Activated CD4-positive, alpha-beta memory T cell treated with anti-CD3 and anti-CD28 coated beads, Interleukin-2, amount 10 ng/mL, durations not matched to agents 7 days and 5 days (primary cell): ENCODE data around the gene GRK4. TPM values are rescaled to one million over a fixed set of nuclear protein-coding genes. Genes with fewer than 3 reads are reported as not detected.

Experiments used
- CTCF ChIA-PET: fragments of 350-600 bp; sonication (Branson Sonifier 250); formaldehyde crosslinking; loops from one replicate; lab custom pipeline; 2021; ENCODE audit warnings: antibody characterized with exemption, inconsistent platforms; lab: Charles Lee
- POLR2A ChIA-PET: fragments of 350-600 bp; sonication (Branson Sonifier 250); formaldehyde crosslinking; loops from one replicate; lab custom pipeline; 2021; ENCODE audit warnings: antibody characterized with exemption; lab: Charles Lee
- DNase-seq: peaks from one replicate; pipeline ENCODE4 v3.0.0-alpha.2; 2020
- H3K27ac Mint-ChIP-seq: one replicate; pipeline ENCODE4 v1.8.0; 2021; ENCODE audit warnings: mild to moderate bottlenecking, mixed read lengths
- H3K27me3 Mint-ChIP-seq: one replicate; pipeline ENCODE4 v1.8.0; 2021; ENCODE audit warnings: mixed read lengths
- H3K36me3 Mint-ChIP-seq: one replicate; pipeline ENCODE4 v1.8.0; 2021; ENCODE audit warnings: low read depth, mixed read lengths
- H3K4me1 Mint-ChIP-seq: one replicate; pipeline ENCODE4 v1.8.0; 2021; ENCODE audit warnings: mixed read lengths
- H3K4me3 Mint-ChIP-seq: one replicate; pipeline ENCODE4 v1.8.0; 2021; ENCODE audit warnings: mild to moderate bottlenecking, mixed read lengths
- H3K9me3 Mint-ChIP-seq: one replicate; pipeline ENCODE4 v1.8.0; 2021; ENCODE audit warnings: mixed read lengths
- total RNA-seq, 2 experiments: library from RNA; stranded (reverse); gene quantifications; one replicate each; pipeline ENCODE4 v1.2.3, GENCODE V29; 2021

Gene GRK4
- total RNA-seq, 2 experiments from 2014 or later = 3.1 to 3.6 TPM

GRCh38 chr4:3070709-3071500, 107.5 kb downstream of the GRK4 start:
- Mint-ChIP-seq H3K36me3 (no peaks in the 10 kb centered on the region), H3K27ac (no peak overlapping the region), H3K4me3 (no peak overlapping the region), H3K4me1 (peaks cover 8% of the 10 kb centered on the region), H3K27me3 (no peaks in the 10 kb centered on the region), H3K9me3 (no peaks in the 10 kb centered on the region)
- DNase-seq = no peak
- CTCF ChIA-PET = interaction anchor here (0.7 kb wide), 1 partner anchor 93 kb away, joined by 3 read pairs; no protein-coding TSS in a partner anchor
- POLR2A ChIA-PET = no interaction called here

- H3K4me3 Mint-ChIP-seq = no peak overlapping the region
- POLR2A ChIA-PET = no interaction called here
Observed at GRCh38 chr4:3071811-3072210, 108.4 kb downstream of the GRK4 start.

GRCh38 chr4:3073158-3074077, 110.0 kb downstream of the GRK4 start:
- peaks cover 23% of the 10 kb centered on the region for H3K4me1 Mint-ChIP-seq
- ChIA-PET POLR2A (interaction anchor here (0.6 to 3.0 kb wide), 5 partner anchors 16 to 128 kb away, joined by 3 to 11 read pairs (median 3); partner anchors contain the start of genes GRK4 and NOP14), CTCF (interaction anchor here (1.1 kb wide), 1 partner anchor 36 kb away, joined by 4 read pairs; no protein-coding TSS in a partner anchor)
- DNase-seq = no peak
- no peak overlapping the region for H3K27ac Mint-ChIP-seq
- H3K9me3 Mint-ChIP-seq = no peaks in the 10 kb centered on the region
- no peak overlapping the region for H3K4me3 Mint-ChIP-seq
- H3K27me3 Mint-ChIP-seq = no peaks in the 10 kb centered on the region
- H3K36me3 Mint-ChIP-seq = no peaks in the 10 kb centered on the region

More at GRCh38 chr4:3071811-3072210, 108.4 kb downstream of the GRK4 start:
- H3K36me3 Mint-ChIP-seq = no peaks in the 10 kb centered on the region
- H3K27ac Mint-ChIP-seq = no peak overlapping the region
- H3K9me3 Mint-ChIP-seq = no peaks in the 10 kb centered on the region
- CTCF ChIA-PET = no interaction called here
- H3K27me3 Mint-ChIP-seq = no peaks in the 10 kb centered on the region
- peaks cover 15% of the 10 kb centered on the region for H3K4me1 Mint-ChIP-seq
- no peak for DNase-seq

GRCh38 chr4:3074078-3074845, 110.9 kb downstream of the GRK4 start, which contains the start of the genes HTT and HTT-AS:
Gene HTT, plus strand, starts transcription at chr4:3074681. Its CDS starts 145 bp downstream, at chr4:3074826.
Gene HTT-AS, minus strand, starts transcription at chr4:3074538.
- CTCF ChIA-PET = interaction anchor here (0.9 to 1.1 kb wide), 3 partner anchors 36 to 111 kb away, joined by 3 to 4 read pairs (median 3); partner anchors contain the start of genes GRK4 and NOP14
- peak within 1 kb of the TSS; percentile 79 for H3K27ac Mint-ChIP-seq

GRCh38 chr4:3074846-3075651, 111.7 kb downstream of the GRK4 start:
- no peaks in the 10 kb centered on the region for H3K27me3 Mint-ChIP-seq

More at GRCh38 chr4:3074078-3074845, 110.9 kb downstream of the GRK4 start, which contains the start of the genes HTT and HTT-AS:
- POLR2A ChIA-PET = interaction anchor here (0.6 to 3.0 kb wide), 8 partner anchors 15 to 128 kb away, joined by 3 to 11 read pairs (median 3); partner anchors contain the start of genes GRK4 and NOP14
- peaks cover under 1% of the 10 kb centered on the region for H3K36me3 Mint-ChIP-seq
- H3K9me3 Mint-ChIP-seq = no peaks in the 10 kb centered on the region
- DNase-seq = peak; percentile 97
- peaks cover 24% of the 10 kb centered on the region for H3K4me1 Mint-ChIP-seq
- H3K4me3 Mint-ChIP-seq = peak within 1 kb of the TSS; percentile 84
- H3K27me3 Mint-ChIP-seq = no peaks in the 10 kb centered on the region

GRCh38 chr4:3075652-3075981, 112.2 kb downstream of the GRK4 start:
- H3K9me3 Mint-ChIP-seq = no peaks in the 10 kb centered on the region
- peak overlapping the region; percentile 84 for H3K4me3 Mint-ChIP-seq
- peaks cover 7% of the 10 kb centered on the region for H3K36me3 Mint-ChIP-seq
- DNase-seq = no peak
- POLR2A ChIA-PET = interaction anchor here (0.8 to 3.0 kb wide), 2 partner anchors 16 to 34 kb away, joined by 3 to 11 read pairs; no protein-coding TSS in a partner anchor
- no peaks in the 10 kb centered on the region for H3K27me3 Mint-ChIP-seq
- peaks cover 28% of the 10 kb centered on the region for H3K4me1 Mint-ChIP-seq
- CTCF ChIA-PET = interaction anchor here (1.1 kb wide), 1 partner anchor 20 kb away, joined by 3 read pairs; no protein-coding TSS in a partner anchor
- H3K27ac Mint-ChIP-seq = peak overlapping the region; percentile 22

More at GRCh38 chr4:3074846-3075651, 111.7 kb downstream of the GRK4 start:
- DNase-seq = peak; percentile 41
- Mint-ChIP-seq H3K27ac (peak overlapping the region; percentile 78), H3K9me3 (no peaks in the 10 kb centered on the region), H3K4me1 (peaks cover 27% of the 10 kb centered on the region), H3K36me3 (peaks cover 4% of the 10 kb centered on the region), H3K4me3 (peak overlapping the region; percentile 84)
- ChIA-PET POLR2A (interaction anchor here (0.7 to 3.0 kb wide), 5 partner anchors 17 to 108 kb away, joined by 3 to 11 read pairs (median 3); no protein-coding TSS in a partner anchor), CTCF (interaction anchor here (0.9 to 1.1 kb wide), 3 partner anchors 21 to 111 kb away, joined by 3 read pairs; partner anchors contain the start of genes GRK4 and NOP14)

GRCh38 chr4:3077796-3078195, 114.4 kb downstream of the GRK4 start:
- H3K4me3 Mint-ChIP-seq = no peak overlapping the region
- H3K9me3 Mint-ChIP-seq = no peaks in the 10 kb centered on the region
- peaks cover 7% of the 10 kb centered on the region for H3K36me3 Mint-ChIP-seq
- no peaks in the 10 kb centered on the region for H3K27me3 Mint-ChIP-seq
- DNase-seq = no peak
- H3K4me1 Mint-ChIP-seq = peaks cover 41% of the 10 kb centered on the region
- ChIA-PET POLR2A (no interaction called here), CTCF (no interaction called here)
- H3K27ac Mint-ChIP-seq = no peak overlapping the region

- H3K36me3 Mint-ChIP-seq = peaks cover 13% of the 10 kb centered on the region
- no peak for DNase-seq
- no peak overlapping the region for H3K4me3 Mint-ChIP-seq
- H3K4me1 Mint-ChIP-seq = peaks cover 53% of the 10 kb centered on the region
- no peaks in the 10 kb centered on the region for H3K27me3 Mint-ChIP-seq
- H3K27ac Mint-ChIP-seq = no peak overlapping the region
- ChIA-PET CTCF (no interaction called here), POLR2A (no interaction called here)
- no peaks in the 10 kb centered on the region for H3K9me3 Mint-ChIP-seq
Observed at GRCh38 chr4:3079694-3080123, 116.3 kb downstream of the GRK4 start.

GRCh38 chr4:3082925-3083515, 119.6 kb downstream of the GRK4 start:
- Mint-ChIP-seq H3K36me3 (peaks cover 21% of the 10 kb centered on the region), H3K27ac (no peak overlapping the region), H3K4me1 (peaks cover 48% of the 10 kb centered on the region), H3K27me3 (no peaks in the 10 kb centered on the region), H3K4me3 (no peak overlapping the region), H3K9me3 (no peaks in the 10 kb centered on the region)
- POLR2A ChIA-PET = interaction anchor here (1.0 to 1.3 kb wide), 3 partner anchors 9 to 41 kb away, joined by 3 read pairs; no protein-coding TSS in a partner anchor
- DNase-seq = no peak
- CTCF ChIA-PET = interaction anchor here (1.0 kb wide), 1 partner anchor 24 kb away, joined by 3 read pairs; no protein-coding TSS in a partner anchor

GRCh38 chr4:3083732-3084131, 120.4 kb downstream of the GRK4 start:
- H3K36me3 Mint-ChIP-seq = peaks cover 28% of the 10 kb centered on the region
- POLR2A ChIA-PET = interaction anchor here (1.0 to 1.3 kb wide), 2 partner anchors 8 to 28 kb away, joined by 3 read pairs; no protein-coding TSS in a partner anchor
- H3K4me1 Mint-ChIP-seq = peaks cover 46% of the 10 kb centered on the region
- DNase-seq = no peak
- H3K27me3 Mint-ChIP-seq = no peaks in the 10 kb centered on the region
- no peak overlapping the region for H3K27ac Mint-ChIP-seq
- CTCF ChIA-PET = interaction anchor here (1.0 kb wide), 1 partner anchor 23 kb away, joined by 3 read pairs; no protein-coding TSS in a partner anchor
- H3K9me3 Mint-ChIP-seq = no peaks in the 10 kb centered on the region
- H3K4me3 Mint-ChIP-seq = no peak overlapping the region
